NT2/D1 (cell line): ENCODE data around the gene LDLRAD4.

Experiments
- SUZ12 ChIP-seq: IDR thresholded peaks from 2 replicates; pipeline ENCODE4 v1.6.1; 2011; ENCODE audit not compliant: insufficient read length, insufficient read depth; ENCODE audit errors: extremely low read depth
- YY1 ChIP-seq: IDR thresholded peaks from 2 replicates; pipeline ENCODE4 v1.6.1; 2011; ENCODE audit not compliant: insufficient read length, insufficient read depth
- ZNF274 ChIP-seq: IDR thresholded peaks from 2 replicates; pipeline ENCODE4 v1.6.1; 2011; ENCODE audit warnings: mild to moderate bottlenecking, low read depth, low read length

- TF ChIP-seq YY1 (no peak), ZNF274 (no peak), SUZ12 (no peak)
Measured at GRCh38 chr18:13221869-13222855, 3.6 kb downstream of the LDLRAD4 start.
